EL (cell line): Measurements from ENCODE around the gene MRGPRD.

Source experiments
- DNase-seq: peaks from one replicate; pipeline ENCODE4 v3.0.0-alpha.2; 2016

Gene MRGPRD

DNA sequence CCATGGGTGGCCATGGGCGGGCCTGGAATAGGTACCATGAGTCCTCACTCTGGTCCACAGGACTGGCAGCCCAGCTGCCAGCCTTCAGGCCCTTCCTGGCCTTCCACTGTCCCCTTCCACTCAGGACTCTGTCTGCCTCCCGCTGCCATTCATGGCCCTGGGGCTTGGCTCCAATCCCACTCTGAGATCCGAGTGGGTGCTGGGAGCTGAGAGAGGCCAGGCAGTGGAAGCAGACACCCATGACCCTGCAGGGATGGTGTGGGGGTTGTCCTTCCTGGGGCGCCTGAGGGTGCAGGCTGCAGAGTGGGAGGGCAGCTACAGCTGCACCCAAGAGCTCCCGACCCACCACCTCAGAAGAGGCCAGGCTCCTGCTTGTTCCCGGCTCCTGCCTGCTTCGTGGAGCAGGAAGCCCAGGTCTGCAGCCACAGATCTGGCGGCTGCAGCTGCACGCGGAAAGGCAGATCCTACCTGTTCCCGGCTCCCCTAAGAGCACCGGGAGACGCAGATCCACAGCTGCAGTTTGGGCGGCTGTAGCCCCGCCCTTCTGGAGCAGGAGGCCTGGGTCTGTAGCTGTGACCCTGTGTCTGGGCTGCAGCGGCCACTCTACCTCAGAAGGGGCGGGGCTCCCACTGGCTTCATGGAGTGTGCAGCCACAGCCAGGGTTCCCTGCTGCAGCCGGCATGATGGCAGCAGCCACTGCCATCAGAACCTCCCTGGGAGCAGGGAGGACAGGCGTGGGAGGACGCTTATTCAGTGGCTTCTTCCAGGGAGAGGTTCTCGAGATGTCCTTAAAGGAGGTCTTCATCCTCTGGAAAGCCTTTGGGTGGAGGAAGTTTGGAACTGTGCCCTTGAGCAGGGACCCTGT lies 49.6 kb downstream of the MRGPRD start:
- no peak for DNase-seq
